H9 (cell line): ENCODE measurements around the gene NUDT4. TPM values are rescaled to one million over a fixed set of nuclear protein-coding genes. Genes with fewer than 3 reads are reported as not detected.
A peak's percentile ranks its signal among the peaks of the same experiment; 100 is the strongest.
"Not testable (repeated sequence)": the region's sequence is repeated elsewhere in the genome, so short reads cannot be mapped to it uniquely, and the experiment has no call there.

Source experiments
- DNase-seq: peaks from one replicate; pipeline ENCODE4 v3.0.0-alpha.2; 2017
- H2AFZ ChIP-seq: one replicate; pipeline ENCODE4 v1.6.1; 2013; ENCODE audit warnings: mild to moderate bottlenecking, low read length, control low read depth, moderate library complexity
- H2AK5ac ChIP-seq: 2 replicates; pipeline ENCODE4 v1.6.1; 2013; ENCODE audit warnings: low read length, control low read depth, mixed read lengths; ENCODE audit not compliant: insufficient read length
- H2BK120ac ChIP-seq: one replicate; pipeline ENCODE4 v1.6.1; 2013; ENCODE audit warnings: low read depth, mild to moderate bottlenecking, low read length, control low read depth, inconsistent platforms; ENCODE audit not compliant: poor library complexity, severe bottlenecking
- H2BK12ac ChIP-seq: 2 replicates; pipeline ENCODE4 v1.6.1; 2013; ENCODE audit warnings: low read length, control low read depth, mixed read lengths, low read depth; ENCODE audit not compliant: insufficient read length
- H2BK15ac ChIP-seq: 2 replicates; pipeline ENCODE4 v1.6.1; 2013; ENCODE audit warnings: low read depth, low read length, control low read depth
- H2BK20ac ChIP-seq: one replicate; pipeline ENCODE4 v1.6.1; 2013; ENCODE audit warnings: low read depth, mild to moderate bottlenecking, low read length, control low read depth, inconsistent platforms; ENCODE audit not compliant: poor library complexity, severe bottlenecking
- H2BK5ac ChIP-seq: 2 replicates; pipeline ENCODE4 v1.6.1; 2013; ENCODE audit warnings: low read length, control low read depth, mixed read lengths; ENCODE audit not compliant: insufficient read length
- H3K14ac ChIP-seq: 2 replicates; pipeline ENCODE4 v1.6.1; 2013; ENCODE audit warnings: low read length, control low read depth; ENCODE audit not compliant: insufficient read depth
- H3K18ac ChIP-seq: 2 replicates; pipeline ENCODE4 v1.6.1; 2013; ENCODE audit warnings: low read depth, mild to moderate bottlenecking, mixed read lengths, low read length, control low read depth; ENCODE audit not compliant: insufficient read length
- H3K23ac ChIP-seq: 2 replicates; pipeline ENCODE4 v1.6.1; 2013; ENCODE audit warnings: low read length, control low read depth, mixed read lengths, low read depth; ENCODE audit not compliant: insufficient read length
- H3K23me2 ChIP-seq: 2 replicates; pipeline ENCODE4 v1.6.1; 2013; ENCODE audit warnings: low read depth, mild to moderate bottlenecking, mixed read lengths, low read length, control low read depth; ENCODE audit not compliant: insufficient read length, poor library complexity, severe bottlenecking
- H3K27ac ChIP-seq: 2 replicates; pipeline ENCODE4 v1.5.1; 2013; ENCODE audit warnings: low read length, control low read depth, mixed read lengths, low read depth; ENCODE audit not compliant: insufficient read length
- H3K27me3 ChIP-seq: 2 replicates; pipeline ENCODE4 v1.6.1; 2013; ENCODE audit warnings: low read length, control low read depth, inconsistent platforms; ENCODE audit not compliant: insufficient read depth
- H3K4ac ChIP-seq: 2 replicates; pipeline ENCODE4 v1.6.1; 2013; ENCODE audit warnings: low read depth, mild to moderate bottlenecking, control low read depth, inconsistent platforms, low read length, moderate library complexity
- H3K4me1 ChIP-seq: 2 replicates; pipeline ENCODE4 v1.6.1; 2013; ENCODE audit warnings: low read length, control low read depth, inconsistent platforms; ENCODE audit not compliant: insufficient read depth
- H3K4me2 ChIP-seq: 2 replicates; pipeline ENCODE4 v1.6.1; 2013; ENCODE audit warnings: low read length, control low read depth, mixed read lengths; ENCODE audit not compliant: insufficient read length, insufficient read depth
- H3K56ac ChIP-seq: 2 replicates; pipeline ENCODE4 v1.6.1; 2013; ENCODE audit warnings: low read depth, mild to moderate bottlenecking, mixed read lengths, low read length, control low read depth; ENCODE audit not compliant: insufficient read length
- H3K79me1 ChIP-seq: 2 replicates; pipeline ENCODE4 v1.6.1; 2013; ENCODE audit warnings: low read depth, mild to moderate bottlenecking, moderate library complexity, low read length, control low read depth, inconsistent platforms; ENCODE audit not compliant: insufficient read depth, poor library complexity, severe bottlenecking
- H3K79me2 ChIP-seq: 2 replicates; pipeline ENCODE4 v1.6.1; 2013; ENCODE audit warnings: low read length, control low read depth, inconsistent platforms; ENCODE audit not compliant: insufficient read depth
- H3K9ac ChIP-seq: 2 replicates; pipeline ENCODE4 v1.6.1; 2013; ENCODE audit warnings: low read length, control low read depth, mixed read lengths; ENCODE audit not compliant: insufficient read length; ENCODE audit errors: extremely low read depth
- H3K9me3 ChIP-seq: one replicate; pipeline ENCODE4 v1.6.1; 2013; ENCODE audit warnings: low read depth, low read length, inconsistent platforms; ENCODE audit not compliant: control insufficient read depth
- H3T11ph ChIP-seq: one replicate; pipeline ENCODE4 v1.6.1; 2013; ENCODE audit warnings: mild to moderate bottlenecking, low read length, control low read depth, inconsistent platforms
- H4K20me1 ChIP-seq: one replicate; pipeline ENCODE4 v1.6.1; 2013; ENCODE audit not compliant: control insufficient read depth, insufficient read length, insufficient read depth
- H4K5ac ChIP-seq: 2 replicates; pipeline ENCODE4 v1.6.1; 2013; ENCODE audit warnings: low read depth, mild to moderate bottlenecking, mixed read lengths, low read length, control low read depth; ENCODE audit not compliant: insufficient read length
- H4K8ac ChIP-seq: replicated peaks from 2 replicates; pipeline ENCODE4 v1.6.1; 2013; ENCODE audit warnings: low read length, control low read depth, mixed read lengths, low read depth; ENCODE audit not compliant: insufficient read length
- H4K91ac ChIP-seq: 2 replicates; pipeline ENCODE4 v1.6.1; 2013; ENCODE audit warnings: low read depth, mild to moderate bottlenecking, moderate library complexity, mixed read lengths, low read length, control low read depth; ENCODE audit not compliant: insufficient read length
- H3K27ac Mint-ChIP-seq, 3 experiments: 2 replicates in 2 of 3; 3 replicates in 1 of 3; pipeline ENCODE4 v1.8.0; 2020 to 2021; ENCODE audit warnings: mixed read lengths in 3 of 3, mild to moderate bottlenecking in 1 of 3, moderate library complexity in 1 of 3
- H3K27me3 Mint-ChIP-seq: 2 replicates; pipeline ENCODE4 v1.8.0; 2021; ENCODE audit warnings: low read depth, mild to moderate bottlenecking, moderate library complexity, mixed read lengths
- H3K36me3 Mint-ChIP-seq, 3 experiments: 2 replicates in 2 of 3; 3 replicates in 1 of 3; pipeline ENCODE4 v1.8.0; 2020 to 2021; ENCODE audit warnings: low read depth in 3 of 3, mixed read lengths in 3 of 3; ENCODE audit not compliant: insufficient read depth in 1 of 3
- H3K4me1 Mint-ChIP-seq, 2 experiments: 2 replicates each; pipeline ENCODE4 v1.8.0; 2020; ENCODE audit warnings: mixed read lengths in 2 of 2
- H3K4me3 Mint-ChIP-seq, 2 experiments: 2 replicates in 1 of 2; 3 replicates in 1 of 2; pipeline ENCODE4 v1.8.0; 2020 to 2021; ENCODE audit warnings: mild to moderate bottlenecking in 2 of 2, mixed read lengths in 2 of 2, moderate library complexity in 1 of 2
- H3K9me3 Mint-ChIP-seq, 2 experiments: 2 replicates in 1 of 2; 3 replicates in 1 of 2; pipeline ENCODE4 v1.8.0; 2020; ENCODE audit warnings: mild to moderate bottlenecking in 2 of 2, mixed read lengths in 2 of 2, moderate library complexity in 1 of 2
- WGBS: extraction: QIAGEN DNeasy Blood & Tissue Kit; methylation state at CpG from one replicate; pipeline ENCODE4 v1.1.7; 2013; ENCODE audit warnings: missing lambda C conversion rate, low lambda C conversion rate, mixed read lengths; ENCODE audit not compliant: insufficient read length; ENCODE audit errors: extremely low coverage; 5-methylcytosine and 5-hydroxymethylcytosine counted together
- total RNA-seq: library from RNA; stranded (reverse); gene quantifications from 2 replicates; pipeline ENCODE4 v1.2.1, GENCODE V29; 2021

The NUDT4 gene
- total RNA-seq, 1 experiment from 2014 or later: 40.6 TPM

- H4K91ac ChIP-seq, H3K4ac ChIP-seq, H2BK12ac ChIP-seq, H2BK20ac ChIP-seq, H3K9me3 Mint-ChIP-seq, H3K4me1 ChIP-seq, H3K27me3 ChIP-seq, H3K56ac ChIP-seq, H3K18ac ChIP-seq, H3K27ac Mint-ChIP-seq, H3K27ac ChIP-seq, H2BK5ac ChIP-seq, H3K23ac ChIP-seq, H2AFZ ChIP-seq, H3K23me2 ChIP-seq, H3K79me1 ChIP-seq, H3K4me3 Mint-ChIP-seq, H3K9ac ChIP-seq, DNase-seq, H3K27me3 Mint-ChIP-seq, H3K14ac ChIP-seq, H3T11ph ChIP-seq, H4K8ac ChIP-seq, H3K9me3 ChIP-seq, H2BK15ac ChIP-seq, H2AK5ac ChIP-seq, H4K20me1 ChIP-seq, H2BK120ac ChIP-seq, H4K5ac ChIP-seq, H3K4me2 ChIP-seq: not testable (repeated sequence)
- no CpG with 5 or more reads among the region's 6 CpGs for WGBS
- H3K4me1 Mint-ChIP-seq: peaks cover 21 to 23% of the 10 kb centered on the region in 2 experiments
- H3K36me3 Mint-ChIP-seq: peaks cover 16 to 48% (median 42%) of the 10 kb centered on the region in 3 experiments; a peak in 6 of 7 replicates
- peaks cover 22% of the 10 kb centered on the region for H3K79me2 ChIP-seq
Measured at GRCh38 chr12:93411060-93411459, 33.3 kb downstream of the NUDT4 start.

GRCh38 chr12:93412396-93412795, 34.7 kb downstream of the NUDT4 start:
- H3K9me3 ChIP-seq, H3K27ac ChIP-seq, H3K18ac ChIP-seq: not testable (repeated sequence)

More at GRCh38 chr12:93412396-93412795, 34.7 kb downstream of the NUDT4 start:
- Mint-ChIP-seq H3K4me1 (peaks cover 21 to 25% of the 10 kb centered on the region in 2 experiments), H3K36me3 (peaks cover 14 to 41% (median 37%) of the 10 kb centered on the region in 3 experiments; a peak in 6 of 7 replicates), H3K27ac (peak overlapping the region in 1 of 3 experiments; percentile 57; a peak in 3 of 7 replicates)
- not testable (repeated sequence) for H3K27me3 ChIP-seq, H4K20me1 ChIP-seq, H2BK5ac ChIP-seq, H3K4ac ChIP-seq, H2BK20ac ChIP-seq, H3K79me1 ChIP-seq, H3K56ac ChIP-seq, H3K9me3 Mint-ChIP-seq, H2AFZ ChIP-seq, H4K8ac ChIP-seq, H3K4me2 ChIP-seq, H3K4me3 Mint-ChIP-seq, H4K91ac ChIP-seq, DNase-seq, H2AK5ac ChIP-seq, H2BK120ac ChIP-seq, H3K23me2 ChIP-seq, H3K9ac ChIP-seq, H3K27me3 Mint-ChIP-seq, H3K4me1 ChIP-seq, H3K14ac ChIP-seq, H3T11ph ChIP-seq, H3K23ac ChIP-seq, H2BK15ac ChIP-seq, H2BK12ac ChIP-seq, H4K5ac ChIP-seq
- no CpG with 5 or more reads among the region's 8 CpGs for WGBS
- H3K79me2 ChIP-seq: peaks cover 31% of the 10 kb centered on the region
